Heart right ventricle (tissue), 16 donors: ENCODE results near the gene GRIK3. TPM values are rescaled to one million over a fixed set of nuclear protein-coding genes. Genes with fewer than 3 reads are reported as not detected.

Experiments used
- ATAC-seq, 8 donors: fragments of 200-7000 bp; cut with Tn5 transposase; one replicate each; pipeline ENCODE4 v1.9.1; 2020; ENCODE audit warnings: mild to moderate bottlenecking in 8 of 8, moderate library complexity in 8 of 8, moderate number of reproducible peaks in 1 of 8
- DNase-seq, 2 donors: peaks; one replicate each; pipeline ENCODE4 v3.0.0-alpha.2; 2020
- H3K27ac ChIP-seq, 10 donors: fragments of 200-600 bp; sonication (generic) in 2 of 10; one replicate each; pipeline versions ENCODE4 v1.5.0 to v1.8.0; 2020 to 2022; ENCODE audit warnings: mild to moderate bottlenecking in 3 of 10
- H3K27me3 ChIP-seq, 7 donors: fragments of 200-600 bp; one replicate each; pipeline ENCODE4 v1.8.0; 2021 to 2022; ENCODE audit warnings: mild to moderate bottlenecking in 2 of 7
- H3K36me3 ChIP-seq, 9 donors: fragments of 200-600 bp; sonication (generic) in 1 of 9; one replicate each; pipeline versions ENCODE4 v1.5.0 to v1.8.0; 2020 to 2022; ENCODE audit warnings: mild to moderate bottlenecking in 2 of 9
- H3K4me1 ChIP-seq, 9 donors: fragments of 200-600 bp; sonication (generic) in 1 of 9; one replicate each; pipeline versions ENCODE4 v1.5.0 to v1.8.0; 2020 to 2022; ENCODE audit warnings: mild to moderate bottlenecking in 4 of 9
- H3K4me3 ChIP-seq, 10 donors: fragments of 200-600 bp; sonication (generic) in 2 of 10; one replicate each; pipeline versions ENCODE4 v1.5.0 to v1.8.0; 2020 to 2022; ENCODE audit warnings: mild to moderate bottlenecking in 7 of 10, moderate library complexity in 2 of 10
- H3K9me3 ChIP-seq, 11 donors: fragments of 200-600 bp in 10 of 11; sonication (generic) in 2 of 11; one replicate each; pipeline versions ENCODE4 v1.5.0 to v1.8.0; 2013 to 2022; ENCODE audit warnings: mild to moderate bottlenecking in 2 of 11, control low read depth in 1 of 11, moderate library complexity in 1 of 11
- WGBS, 2 donors: extraction: QIAGEN DNeasy Blood & Tissue Kit; methylation state at CpG; one replicate each; pipeline ENCODE4 v1.1.7; 2013; ENCODE audit warnings: inconsistent platforms in 1 of 2; 5-methylcytosine and 5-hydroxymethylcytosine counted together
- intact Hi-C, 10 donors: fragments of 100-400 bp; cut with DNase I; formaldehyde crosslinking; loops; one replicate each; pipeline versions ENCODE4 v1.11.1 to v1.14.2; 2022
- polyA plus RNA-seq, 2 donors: library from polyadenylated mRNA; stranded (reverse); fragments of 200-250 nt; gene quantifications; one replicate each; pipeline ENCODE4 v1.2.3, GENCODE V29; 2013
- total RNA-seq, 10 donors: library from RNA; stranded (reverse); fragmentation: NEBNext Ultra II Directional in 3 of 10; extraction: Animal tissue kit (Norgen Biotek cat#: 25700) in 3 of 10; gene quantifications; one replicate each; pipeline versions ENCODE4 v1.2.1 to v1.2.4, GENCODE V29; 2021 to 2023
- TF ChIP-seq, protein P1 (sequence below), 9 donors: fragments of 200-600 bp; sonication (generic) in 2 of 9; IDR thresholded peaks; one replicate each; pipeline versions ENCODE4 v1.5.0 to v1.8.0; 2021 to 2022; ENCODE audit warnings: antibody characterized with exemption in 9 of 9, mild to moderate bottlenecking in 5 of 9, moderate library complexity in 1 of 9
- donor health status: Arrhythmogenic right ventricular cardiomyopathy.
- donor health status: ischemic (EF 13 %, LVEDD 7.1; RV severe dilation, severe dysfunction).
- donor health status: healthy with polysubstance abuse.
- donor health status: DM: no; HTN: yes; CAD: no.
- donor health status: DM: no; HTN: no; CAD: no.
- donor health status: ischemic (EF 25% LVEDD 6.9; RV normal size, moderate dysfunction).
- donor health status: ischemic (EF 25% LVEDD 5.7; RV mildly dilated, moderate dysfunction).
- donor health status: healthy.
- donor health status: DM: yes; HTN: yes; CAD: no.
- donor health status: Ischemic cardiomyopathy.
- donor health status: ischemic (EF 35%, LVEDD 5.7; RV mildly dilated, moderate dysfunction).
- donor health status: nonischemic (EF 11% LVEDD 7.7; RV severe dilation, severe dysfunction).
- donor health status: DM: yes; HTN: yes; CAD: no.
- donor health status: PGD.
- donor health status: ischemic (EF 29% LVEDD 5.4; RV normal size, mild dysfunction).
- donor health status: nonischemic (EF 23%, LVEDD 6.1; RV moderate dilation, normal function).

The GRIK3 gene
- total and polyA plus RNA-seq, 12 donors = 0.10 to 1.1 (median 0.27) TPM

DNA sequence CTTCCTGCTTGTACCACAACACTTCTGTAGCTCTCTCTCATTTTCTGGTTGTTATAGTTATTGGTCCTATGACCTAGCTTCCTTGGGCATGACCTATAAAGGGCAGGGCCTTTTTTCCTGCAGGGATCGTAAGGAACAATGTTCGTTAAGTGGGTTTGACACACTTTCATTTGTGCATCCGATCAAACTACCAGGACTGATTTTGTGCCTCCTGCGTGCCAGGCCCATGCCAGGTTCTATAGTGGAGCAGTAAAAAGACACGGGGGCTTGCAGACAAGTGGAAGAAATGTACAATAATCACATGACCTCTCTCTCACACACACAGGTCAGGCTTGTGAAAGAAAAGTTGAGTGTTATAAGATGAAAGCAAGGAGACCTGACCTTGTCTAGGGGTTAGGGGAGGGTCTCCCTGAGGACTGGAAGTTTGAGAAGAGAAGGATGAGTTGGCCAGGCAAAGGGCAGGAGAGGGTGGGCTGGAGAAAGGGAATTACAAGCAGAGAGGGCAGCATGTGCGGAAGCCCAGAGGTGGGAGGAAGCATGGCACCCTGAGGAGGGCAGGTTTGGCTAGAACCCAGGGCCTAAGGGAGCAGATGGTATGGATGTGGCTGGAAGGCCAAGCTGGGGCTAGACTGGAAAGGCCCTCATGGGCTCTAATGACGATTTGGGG lies 145.4 kb downstream of the GRIK3 start:
- DNase-seq = no peak
- Histone ChIP-seq H3K4me1 (peaks cover 0 to 5% (median 0%) of the 10 kb centered on the region in 9 donors), H3K27me3 (peaks cover 0 to 56% (median 29%) of the 10 kb centered on the region in 7 donors), H3K9me3 (no peaks in the 10 kb centered on the region), H3K36me3 (no peaks in the 10 kb centered on the region), H3K27ac (no peak overlapping the region), H3K4me3 (no peak overlapping the region)
- intact Hi-C loops = no loop called here
- TF ChIP-seq, protein P1, sequence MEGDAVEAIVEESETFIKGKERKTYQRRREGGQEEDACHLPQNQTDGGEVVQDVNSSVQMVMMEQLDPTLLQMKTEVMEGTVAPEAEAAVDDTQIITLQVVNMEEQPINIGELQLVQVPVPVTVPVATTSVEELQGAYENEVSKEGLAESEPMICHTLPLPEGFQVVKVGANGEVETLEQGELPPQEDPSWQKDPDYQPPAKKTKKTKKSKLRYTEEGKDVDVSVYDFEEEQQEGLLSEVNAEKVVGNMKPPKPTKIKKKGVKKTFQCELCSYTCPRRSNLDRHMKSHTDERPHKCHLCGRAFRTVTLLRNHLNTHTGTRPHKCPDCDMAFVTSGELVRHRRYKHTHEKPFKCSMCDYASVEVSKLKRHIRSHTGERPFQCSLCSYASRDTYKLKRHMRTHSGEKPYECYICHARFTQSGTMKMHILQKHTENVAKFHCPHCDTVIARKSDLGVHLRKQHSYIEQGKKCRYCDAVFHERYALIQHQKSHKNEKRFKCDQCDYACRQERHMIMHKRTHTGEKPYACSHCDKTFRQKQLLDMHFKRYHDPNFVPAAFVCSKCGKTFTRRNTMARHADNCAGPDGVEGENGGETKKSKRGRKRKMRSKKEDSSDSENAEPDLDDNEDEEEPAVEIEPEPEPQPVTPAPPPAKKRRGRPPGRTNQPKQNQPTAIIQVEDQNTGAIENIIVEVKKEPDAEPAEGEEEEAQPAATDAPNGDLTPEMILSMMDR (IDR thresholded peaks at IDR 0.05) = no peak
- ATAC-seq = no peak
- 78 to 84% methylated on average over 7 of the region's 7 CpGs for WGBS, 2 donors

DNA sequence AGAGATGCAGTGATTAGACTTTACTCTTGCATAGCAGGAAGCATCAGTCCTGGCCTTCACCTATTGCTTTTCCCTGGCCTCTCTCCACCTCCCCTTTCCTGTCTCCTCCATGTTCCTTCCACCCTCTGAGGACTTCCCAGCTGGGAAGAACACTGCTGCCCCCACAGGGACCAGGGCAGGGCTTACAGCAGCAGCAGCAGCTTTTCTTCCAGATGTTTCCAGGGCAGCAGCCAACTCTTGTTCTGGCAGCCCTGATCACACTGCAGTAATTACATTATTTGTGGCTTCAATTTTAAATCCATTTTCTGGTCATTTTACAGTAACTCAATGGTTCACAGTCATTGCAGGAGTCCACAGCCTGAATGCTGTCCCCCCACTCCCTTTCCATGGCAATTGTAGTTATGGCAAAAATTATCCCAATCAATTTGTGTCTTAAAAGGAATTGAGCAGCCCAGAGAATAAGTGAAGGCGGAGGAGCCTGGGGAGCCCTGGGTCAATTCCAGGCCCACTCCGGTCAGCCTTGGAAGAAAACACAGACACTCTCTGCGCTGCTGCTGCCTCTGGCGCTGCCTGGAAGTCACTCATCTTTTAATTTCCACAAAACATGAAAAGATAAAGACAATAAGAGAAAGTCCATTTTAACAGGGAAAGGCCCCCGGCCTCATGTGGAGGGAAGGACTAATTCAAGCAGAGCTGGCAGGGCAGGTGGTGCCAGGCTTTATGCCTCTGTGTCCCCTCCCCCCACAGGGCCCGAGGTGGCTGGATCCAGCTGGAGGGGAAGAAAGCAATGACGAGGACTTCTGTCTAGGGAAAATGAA lies 148.6 kb downstream of the GRIK3 start:
- TF ChIP-seq, protein P1 (IDR thresholded peaks at IDR 0.05) = peak in 1 of 9 donors; percentile 30
- DNase-seq (peak in 1 of 2 donors; percentile 34), ATAC-seq (peak in 7 of 8 donors; percentile 51 to 85 (median 65))
- no peaks in the 10 kb centered on the region for H3K9me3 ChIP-seq
- peak overlapping the region in 3 of 10 donors; percentile 0 to 33 (median 8) for H3K27ac ChIP-seq
- intact Hi-C loops = no loop called here
- H3K27me3 ChIP-seq = peaks cover 0 to 38% (median 21%) of the 10 kb centered on the region in 7 donors
- no peaks in the 10 kb centered on the region for H3K36me3 ChIP-seq
- H3K4me3 ChIP-seq = no peak overlapping the region
- peaks cover 0 to 5% (median 0%) of the 10 kb centered on the region in 9 donors for H3K4me1 ChIP-seq
- 58 to 62% methylated on average over 7 of the region's 7 CpGs for WGBS, 2 donors

DNA sequence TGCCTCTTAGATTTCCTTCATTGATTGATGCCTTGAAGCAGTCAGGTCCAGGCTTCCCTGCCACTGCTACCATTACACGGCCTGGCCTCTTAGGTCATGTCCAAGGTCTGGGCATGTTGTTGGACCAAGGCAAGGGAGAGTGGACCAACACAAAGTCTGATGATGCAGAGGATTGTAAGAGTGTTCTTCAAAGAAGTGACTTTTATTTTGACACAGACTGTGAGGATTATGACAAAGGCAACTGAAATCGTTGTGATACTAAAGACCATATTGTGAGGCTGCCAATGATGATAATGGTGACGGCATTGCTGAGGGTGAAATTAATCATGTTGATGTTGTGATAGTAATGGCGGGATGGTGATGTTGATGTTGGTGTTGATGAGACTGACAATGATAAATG lies 149.5 kb downstream of the GRIK3 start:
- WGBS, 2 donors = 66% methylated on average over 4 of the region's 4 CpGs
- Histone ChIP-seq H3K27ac (no peak overlapping the region), H3K4me1 (peaks cover 0 to 5% (median 0%) of the 10 kb centered on the region in 9 donors), H3K9me3 (no peaks in the 10 kb centered on the region), H3K36me3 (no peaks in the 10 kb centered on the region), H3K27me3 (peaks cover 0 to 30% (median 16%) of the 10 kb centered on the region in 7 donors), H3K4me3 (no peak overlapping the region)
- DNase-seq (no peak), ATAC-seq (no peak)
- TF ChIP-seq, protein P1 (IDR thresholded peaks at IDR 0.05) = no peak
- intact Hi-C loops = no loop called here

DNA sequence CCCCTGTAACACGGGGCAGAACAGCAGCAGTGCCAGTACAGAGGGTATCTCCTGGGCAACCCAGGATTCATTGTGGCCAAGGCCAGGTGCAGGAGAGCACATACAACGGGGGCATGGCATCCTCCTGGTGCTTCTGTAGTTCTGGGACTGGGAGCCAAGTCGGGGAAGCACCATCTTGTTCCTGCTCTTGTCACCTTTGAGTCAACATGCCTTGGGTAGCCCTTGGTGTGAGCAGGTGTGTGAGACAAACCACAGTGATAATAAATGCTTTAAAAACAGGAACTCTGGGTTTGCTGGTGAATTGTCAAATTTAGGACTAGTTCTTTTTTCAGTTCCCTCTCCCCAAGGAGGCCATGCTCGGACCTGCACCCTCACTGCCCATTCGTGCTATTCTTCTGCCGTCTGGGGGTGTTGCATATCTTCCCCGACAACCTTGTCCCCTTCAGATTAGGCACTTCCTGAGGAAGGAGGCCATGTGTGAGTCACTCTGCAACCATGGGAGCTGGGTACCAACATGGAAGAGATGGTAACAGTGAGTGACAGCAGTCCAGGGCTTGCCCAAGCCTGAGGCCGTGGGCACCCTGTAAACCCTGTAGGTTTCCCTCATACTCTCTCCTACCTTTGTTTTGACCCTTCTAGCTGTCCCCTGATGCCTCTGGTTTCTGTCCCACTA lies 150.2 kb downstream of the GRIK3 start:
- intact Hi-C loops = no loop called here
- Histone ChIP-seq H3K36me3 (no peaks in the 10 kb centered on the region), H3K9me3 (no peaks in the 10 kb centered on the region), H3K4me1 (peaks cover 0 to 5% (median 0%) of the 10 kb centered on the region in 9 donors), H3K27ac (no peak overlapping the region), H3K4me3 (no peak overlapping the region), H3K27me3 (peaks cover 0 to 25% (median 11%) of the 10 kb centered on the region in 7 donors)
- DNase-seq (no peak), ATAC-seq (no peak)
- TF ChIP-seq, protein P1 (IDR thresholded peaks at IDR 0.05) = no peak
- 60 to 64% methylated on average over 8 of the region's 8 CpGs for WGBS, 2 donors
